Femur (tissue), 1 donor: ENCODE data around the gene ARHGAP15.
A peak's percentile ranks its signal among the peaks of the same experiment; 100 is the strongest.

Experiments
- DNase-seq: peaks from one replicate; pipeline ENCODE4 v3.0.0-alpha.2; 2017

Gene ARHGAP15

DNA sequence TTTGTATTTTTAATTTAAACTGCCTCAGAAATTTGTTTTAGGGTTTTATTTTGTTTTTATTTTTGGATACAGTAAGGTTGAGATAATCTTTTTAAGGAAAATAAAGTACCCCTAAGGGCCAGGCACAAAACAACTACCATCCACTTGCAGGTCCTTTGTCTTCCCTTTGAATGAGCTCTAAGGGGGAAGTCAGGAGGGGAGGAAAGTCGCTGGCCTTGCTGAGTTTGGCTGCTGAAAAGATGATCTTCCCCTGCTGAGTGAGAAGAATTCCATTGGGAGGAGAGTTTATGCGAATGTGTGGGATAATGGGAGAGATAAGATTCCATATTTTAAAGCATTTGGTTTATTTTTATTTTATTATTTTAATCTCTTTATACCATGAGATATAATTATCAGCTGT, 100.7 kb downstream of the ARHGAP15 start:
- DNase-seq: no peak

DNA sequence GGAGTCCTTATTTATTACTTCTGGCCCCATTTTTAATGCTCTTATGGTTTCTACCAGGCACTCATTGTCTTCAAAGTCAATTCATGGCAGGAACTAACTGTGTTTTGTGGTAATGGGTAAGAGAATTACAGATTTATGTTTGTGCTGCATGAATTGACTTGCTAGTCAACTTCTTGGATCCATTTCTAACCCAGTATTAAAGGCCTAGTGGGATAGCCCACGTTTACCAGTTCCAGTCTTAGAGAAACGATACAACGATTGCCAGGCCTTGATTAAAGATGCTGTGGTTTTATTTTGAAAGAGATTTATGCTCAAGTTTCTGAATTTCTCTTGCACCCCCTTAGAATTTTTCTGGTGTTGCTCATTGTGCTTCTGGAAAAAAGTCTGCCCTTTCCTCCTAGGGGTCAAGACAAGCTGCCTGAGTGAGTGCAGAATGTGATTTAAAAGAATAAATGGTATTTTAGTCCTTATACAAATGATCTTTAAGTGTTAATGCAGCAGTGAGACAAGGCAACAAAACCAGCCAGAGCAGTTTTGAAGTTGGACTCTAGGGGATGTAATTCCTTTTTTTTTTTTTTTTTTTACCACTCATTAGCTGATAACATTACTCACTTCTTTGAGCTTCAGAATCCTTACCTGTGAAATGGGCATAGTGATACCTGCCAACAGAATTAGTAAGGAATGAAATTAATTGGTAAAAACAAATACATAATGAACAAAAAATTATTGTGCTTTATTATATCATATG, 101.5 kb downstream of the ARHGAP15 start:
- DNase-seq: no peak

DNA sequence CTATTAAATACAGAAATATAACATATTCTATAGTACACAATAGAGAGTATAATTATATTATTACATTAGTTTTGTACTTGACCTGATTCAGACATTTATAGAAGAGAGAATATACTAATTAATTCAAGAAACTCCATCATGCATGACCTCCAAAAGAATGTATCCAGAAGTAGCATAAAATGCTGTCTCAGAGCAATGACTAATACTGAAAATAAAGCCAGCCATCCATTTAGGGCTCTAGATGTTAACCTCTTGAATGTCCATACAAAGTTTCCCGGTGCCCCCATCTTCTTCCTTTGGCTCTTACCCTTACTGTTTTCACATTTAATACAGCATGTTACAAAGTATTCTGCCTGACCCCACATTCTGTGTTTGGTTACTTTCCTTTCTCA, 102.0 kb downstream of the ARHGAP15 start:
- DNase-seq: no peak

DNA sequence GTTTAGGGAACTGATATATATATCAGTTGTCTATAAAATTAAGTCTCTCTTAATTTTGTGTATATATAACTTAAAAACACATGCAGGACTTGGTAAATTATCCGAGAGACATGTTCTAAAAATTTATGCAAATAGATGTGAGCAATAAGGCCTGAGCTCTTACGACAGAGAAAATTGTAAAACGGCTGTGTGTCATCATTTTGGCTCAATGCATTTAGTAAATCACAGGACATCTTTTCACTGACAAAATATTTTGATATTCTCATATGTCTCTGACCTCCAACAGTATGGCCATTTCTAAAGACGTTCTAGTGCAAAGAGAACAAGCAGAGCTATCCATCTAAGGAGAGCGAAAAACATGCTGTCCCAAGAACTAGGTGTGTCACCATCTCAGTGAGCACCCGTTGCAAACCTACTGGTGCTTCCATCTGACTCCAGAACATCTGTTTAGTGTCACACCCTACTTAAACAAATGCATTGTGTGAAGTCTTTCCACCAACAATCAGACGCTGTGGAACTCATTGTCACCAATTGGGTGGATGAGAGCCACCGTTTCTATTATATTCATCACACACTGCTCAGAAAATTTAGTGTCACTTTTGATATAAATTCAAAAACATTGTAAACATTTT, 108.0 kb downstream of the ARHGAP15 start:
- DNase-seq: no peak

DNA sequence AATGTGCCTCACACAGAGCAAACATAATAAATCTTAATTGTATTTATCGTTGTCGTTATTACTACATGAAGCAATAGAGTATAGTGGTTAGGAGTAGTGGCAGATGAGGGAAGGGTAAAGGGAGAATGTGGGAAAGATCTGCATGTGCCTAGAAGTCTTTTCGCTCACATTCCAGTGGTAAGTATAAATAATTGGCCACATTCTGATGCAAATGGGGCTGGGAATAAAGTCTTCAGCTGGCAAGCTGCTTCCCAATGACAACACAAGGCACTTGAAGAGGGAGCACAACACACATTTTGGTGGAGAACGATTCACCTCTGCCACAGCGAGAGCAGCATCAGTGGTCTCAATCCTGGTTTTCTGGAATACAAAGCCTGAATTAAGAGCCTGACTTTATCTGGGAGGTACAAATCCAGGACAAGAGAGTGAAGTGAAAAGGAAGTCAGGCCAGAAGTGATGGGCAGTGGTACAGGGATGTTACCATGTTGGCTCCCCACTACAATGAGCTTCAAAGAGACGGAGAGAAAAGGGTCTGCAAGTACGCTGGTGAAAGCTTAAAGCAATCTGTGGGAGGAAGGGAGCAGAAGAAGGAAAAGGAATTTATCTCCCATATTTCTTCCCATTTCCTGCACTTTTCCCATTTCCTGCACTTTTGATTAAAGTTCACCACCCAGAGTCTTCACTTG, 112.3 kb downstream of the ARHGAP15 start:
- DNase-seq: no peak

DNA sequence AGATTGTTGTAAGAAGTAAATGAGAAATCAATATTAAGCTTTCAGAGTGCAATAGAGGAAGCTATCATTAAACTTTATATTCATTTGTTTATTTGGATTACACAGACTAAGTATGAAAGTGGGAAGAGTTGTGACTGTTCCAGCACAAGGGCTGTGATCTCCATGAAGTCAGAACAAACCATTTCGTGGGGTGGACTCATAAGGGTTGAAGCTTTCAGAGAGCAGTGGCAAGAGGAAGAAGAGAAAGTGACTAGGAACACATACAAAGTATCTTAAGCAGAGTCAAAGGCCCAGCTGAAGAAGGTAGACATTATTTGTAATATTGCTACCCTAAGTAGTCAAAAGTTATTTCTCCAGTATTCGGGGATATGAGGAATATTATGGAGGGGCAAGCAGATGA, 117.0 kb downstream of the ARHGAP15 start:
- no peak for DNase-seq

DNA sequence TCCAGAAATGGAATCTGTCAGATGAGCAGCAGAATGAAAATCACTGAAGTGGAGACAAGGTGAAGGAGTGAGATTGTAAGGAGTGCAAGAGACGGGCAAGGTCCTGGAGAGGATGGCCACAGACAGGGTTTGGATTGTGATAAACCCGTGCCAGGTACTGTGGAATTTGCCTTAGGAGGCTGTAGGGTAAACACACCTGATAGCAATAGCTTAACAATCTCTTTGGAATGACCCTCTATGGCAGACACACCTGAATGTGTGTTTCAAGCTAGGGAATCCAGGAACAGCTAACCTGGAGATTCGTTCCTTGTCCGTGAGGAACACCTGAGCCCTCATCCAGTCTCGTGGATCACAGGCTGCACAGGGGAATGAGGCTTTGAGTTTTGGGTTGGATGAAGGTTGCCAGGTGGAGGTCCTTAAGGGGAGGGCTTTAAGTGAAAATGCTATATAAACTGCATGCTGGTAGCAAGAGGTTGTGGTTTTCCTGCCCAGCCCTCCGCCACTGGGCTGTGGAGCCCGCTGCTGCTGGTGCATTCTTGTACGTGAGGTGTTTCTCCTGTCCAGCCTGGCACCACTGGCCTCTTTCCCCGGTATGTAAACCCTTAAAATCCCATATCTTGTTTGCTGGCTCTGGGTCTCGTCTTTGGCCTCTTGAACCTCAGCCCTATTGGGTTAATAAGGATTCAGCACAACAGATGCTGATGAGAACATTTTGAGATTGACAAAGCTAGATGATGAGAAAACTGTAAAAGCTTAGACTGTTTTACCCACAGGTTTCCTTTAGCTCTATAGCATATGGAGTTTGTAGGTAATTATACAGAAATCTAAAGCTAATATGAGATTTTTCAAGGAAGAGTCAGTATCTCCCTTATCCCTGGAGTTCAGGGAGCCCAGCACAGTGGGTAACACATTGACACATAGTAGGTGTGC, 117.9 kb downstream of the ARHGAP15 start:
- no peak for DNase-seq

DNA sequence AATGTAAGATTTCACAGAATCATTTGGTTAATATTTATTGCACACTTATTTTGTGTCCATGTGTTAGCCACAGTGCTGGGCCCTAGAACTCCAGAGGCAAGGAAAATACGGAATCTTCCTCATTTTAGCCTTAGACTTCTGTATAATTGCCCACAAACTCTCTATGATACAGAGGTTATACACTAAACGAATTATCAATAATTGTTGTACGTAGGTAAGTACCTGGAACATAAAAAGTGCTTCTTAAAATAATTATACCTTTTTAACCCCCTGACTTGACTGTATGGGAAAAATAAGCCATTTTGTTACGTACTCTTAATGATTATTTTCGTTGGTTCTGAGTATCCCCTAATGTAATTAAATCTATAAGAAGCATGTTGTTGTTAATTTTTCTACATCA, 119.4 kb downstream of the ARHGAP15 start:
- no peak for DNase-seq

DNA sequence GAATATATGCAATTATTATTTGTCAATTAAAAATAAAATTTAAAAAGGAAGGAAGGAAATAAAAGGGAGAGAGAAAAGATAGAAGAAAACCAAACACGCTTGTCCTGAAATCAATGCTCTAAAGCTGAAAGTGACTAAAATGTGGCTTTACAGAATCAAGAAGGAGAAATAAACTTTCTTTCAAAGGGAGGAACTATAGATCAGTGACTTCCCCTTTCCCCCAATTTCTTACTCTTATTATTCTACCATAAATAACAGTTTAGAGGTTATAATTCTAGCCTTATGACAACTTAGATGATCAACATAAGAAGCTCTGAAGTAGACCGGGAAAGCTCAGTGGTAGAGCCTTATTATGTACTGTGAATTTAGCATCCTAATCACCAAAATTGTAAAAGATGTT, 122.5 kb downstream of the ARHGAP15 start:
- no peak for DNase-seq

DNA sequence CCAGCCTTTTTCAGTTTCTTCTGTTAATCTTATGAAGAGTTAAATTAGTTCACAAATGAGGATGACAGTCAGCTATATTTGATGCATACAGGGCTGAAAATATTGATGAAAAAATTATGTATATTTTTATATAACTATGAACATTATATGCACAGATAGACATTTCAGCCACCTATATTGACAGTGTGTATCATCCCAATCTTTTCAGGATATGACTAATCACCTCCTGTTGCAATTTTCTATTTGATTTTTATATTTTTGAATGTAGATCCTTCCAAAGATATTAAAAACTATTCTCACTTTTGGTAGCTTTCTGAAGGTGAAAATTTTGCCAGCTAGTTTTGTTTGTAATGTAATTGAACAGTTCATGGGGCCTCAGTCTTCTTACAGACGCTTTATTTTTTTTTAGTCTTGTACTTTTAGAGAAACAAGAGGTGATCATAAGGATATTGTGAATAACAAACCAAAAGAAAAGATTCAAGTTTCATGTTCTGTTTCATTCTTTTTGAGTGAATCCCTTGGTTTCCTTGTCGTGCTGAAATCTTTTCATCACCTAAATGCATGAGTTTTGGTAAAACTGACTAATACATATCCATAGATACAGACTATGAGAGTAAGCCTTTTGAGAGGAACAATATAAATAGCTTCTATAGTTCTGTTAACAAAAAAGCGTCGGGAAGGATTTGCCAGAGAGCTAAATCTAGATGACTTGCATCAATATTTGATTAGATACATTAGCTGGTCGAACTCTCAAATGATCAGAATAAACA, 123.1 kb downstream of the ARHGAP15 start:
- no peak for DNase-seq

DNA sequence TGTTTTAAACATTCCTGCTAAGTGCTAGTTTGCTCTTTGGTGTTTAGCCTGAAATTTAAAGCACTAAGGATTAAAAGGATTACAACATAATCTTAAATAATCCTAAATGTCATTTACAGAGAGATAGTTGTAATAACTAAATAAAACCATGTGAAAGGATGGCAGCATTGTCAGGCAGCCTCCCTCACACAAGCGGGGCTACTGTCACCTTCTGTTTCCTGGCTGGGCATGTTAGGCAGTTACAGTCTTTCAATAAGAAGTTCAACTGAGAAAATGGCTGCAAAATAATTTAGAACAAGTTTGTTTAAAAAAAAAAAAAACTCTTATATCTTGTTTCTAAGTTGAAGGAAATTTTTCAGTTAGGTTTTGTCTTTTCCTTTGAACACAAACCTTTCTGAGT, 124.9 kb downstream of the ARHGAP15 start:
- no peak for DNase-seq

DNA sequence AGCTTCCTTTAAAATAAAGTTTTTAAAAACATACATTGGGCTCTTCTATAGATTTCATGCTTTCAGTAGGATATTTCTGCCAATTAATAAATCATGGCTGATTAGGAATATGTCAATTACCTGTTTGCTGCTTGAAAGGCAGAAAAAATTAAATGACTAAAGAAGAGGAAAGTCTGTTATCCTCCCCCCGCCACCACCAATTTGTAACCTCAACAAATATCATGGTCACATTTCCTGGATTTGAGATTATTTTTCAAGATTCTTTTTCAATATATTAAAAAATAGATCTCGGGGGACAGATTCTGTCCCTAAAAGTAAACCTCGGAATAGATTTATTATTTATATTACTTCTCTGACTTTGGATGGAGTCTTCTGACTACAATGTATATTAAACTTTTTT, 125.9 kb downstream of the ARHGAP15 start:
- no peak for DNase-seq

DNA sequence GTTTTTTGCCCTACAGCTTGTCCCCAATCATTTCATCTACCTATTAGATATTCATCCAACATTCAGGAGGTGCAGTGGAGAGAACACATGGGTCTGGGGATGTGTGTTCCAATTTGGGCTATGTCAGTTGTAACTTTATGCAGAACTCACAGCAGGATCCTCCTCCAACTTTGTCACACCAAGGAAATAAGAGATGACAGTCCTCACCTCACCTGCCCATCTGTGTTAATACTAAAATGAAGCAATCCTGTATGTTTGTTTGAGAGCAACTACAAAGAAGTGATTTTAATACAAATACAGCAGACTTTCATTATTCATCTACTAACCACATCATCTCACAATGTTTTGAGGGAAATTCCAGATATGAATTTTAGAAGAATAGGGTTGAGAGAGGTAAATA, 126.7 kb downstream of the ARHGAP15 start:
- no peak for DNase-seq

DNA sequence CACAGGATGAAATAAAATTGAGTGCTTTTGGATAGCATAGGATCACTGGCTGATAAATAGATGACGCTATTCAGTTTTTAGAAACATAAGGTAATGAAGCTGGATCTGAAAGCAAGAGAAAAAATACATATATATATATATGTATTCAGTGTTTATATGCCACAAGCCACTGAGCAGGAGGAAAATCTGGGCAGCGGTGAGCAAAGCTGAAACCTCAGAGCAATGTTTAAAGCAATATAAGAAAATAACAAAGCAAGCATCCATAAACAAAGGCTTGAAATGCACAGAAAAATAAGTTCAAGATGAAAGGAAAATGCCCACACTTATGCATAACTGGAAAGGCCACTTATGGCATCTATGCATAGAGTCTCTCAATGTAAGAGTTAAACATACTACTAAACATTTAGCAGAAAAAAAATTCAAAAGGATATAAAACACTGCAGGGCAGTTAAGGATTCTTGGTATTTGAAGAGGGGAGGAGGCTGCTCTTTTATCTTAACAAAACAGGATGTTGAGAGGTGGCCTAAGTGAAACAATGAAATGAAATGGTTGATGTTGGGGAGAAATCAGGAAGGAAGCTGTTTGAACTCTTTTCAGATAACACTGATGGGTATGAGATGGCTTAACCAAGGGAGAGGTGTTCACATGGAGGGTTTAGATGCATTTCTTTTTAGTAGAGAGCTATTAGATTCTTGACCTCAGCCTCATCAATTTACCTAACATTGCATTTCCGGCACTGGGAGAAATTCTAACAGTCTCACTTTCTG, 129.1 kb downstream of the ARHGAP15 start:
- no peak for DNase-seq

DNA sequence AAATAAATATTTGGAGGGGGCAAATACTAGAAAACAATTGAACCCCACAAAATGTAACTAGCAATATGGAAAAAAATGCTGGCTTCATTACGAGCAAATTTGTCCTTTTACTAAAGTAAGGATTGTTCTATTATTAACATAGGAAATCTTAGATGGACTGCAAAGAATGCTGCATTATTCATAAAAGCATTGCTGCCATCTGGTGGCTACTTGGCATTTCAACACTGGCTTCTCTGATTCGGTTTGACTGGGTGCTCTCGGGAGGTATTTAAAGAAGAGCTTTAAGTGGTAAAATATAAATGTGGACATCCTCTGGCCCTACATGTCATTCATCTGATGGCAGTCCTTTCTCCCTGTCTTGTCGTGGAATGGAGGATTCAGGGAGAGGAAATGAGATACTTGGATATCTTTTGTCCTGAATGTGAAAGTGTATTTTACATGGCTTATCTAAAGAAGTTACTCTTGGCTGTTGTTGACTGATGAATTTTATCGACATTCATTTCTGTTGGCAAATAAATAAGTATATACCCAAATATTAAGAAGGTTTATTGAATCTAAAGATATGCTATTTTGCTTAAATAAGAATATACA, 130.2 kb downstream of the ARHGAP15 start:
- peak; percentile 71 for DNase-seq

DNA sequence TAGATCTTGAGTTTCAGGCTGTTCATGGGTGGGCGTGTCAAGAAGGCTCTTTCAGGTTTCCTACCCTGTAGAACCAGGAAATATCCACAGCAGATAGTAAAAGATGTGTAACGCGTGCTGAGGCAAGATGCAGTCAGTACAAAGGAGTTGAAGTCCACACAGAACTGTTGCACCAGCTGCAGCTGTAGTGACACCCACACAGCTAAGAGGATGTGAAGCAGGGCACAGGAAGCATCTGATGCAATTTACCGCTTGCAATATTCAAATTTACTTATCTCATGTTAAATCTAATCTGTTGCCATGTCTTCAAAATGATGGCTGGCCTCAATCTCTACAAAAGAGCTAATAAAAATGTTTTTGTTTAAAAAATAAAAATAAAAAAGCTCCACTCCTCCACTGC, 132.8 kb downstream of the ARHGAP15 start:
- DNase-seq: peak; percentile 44

DNA sequence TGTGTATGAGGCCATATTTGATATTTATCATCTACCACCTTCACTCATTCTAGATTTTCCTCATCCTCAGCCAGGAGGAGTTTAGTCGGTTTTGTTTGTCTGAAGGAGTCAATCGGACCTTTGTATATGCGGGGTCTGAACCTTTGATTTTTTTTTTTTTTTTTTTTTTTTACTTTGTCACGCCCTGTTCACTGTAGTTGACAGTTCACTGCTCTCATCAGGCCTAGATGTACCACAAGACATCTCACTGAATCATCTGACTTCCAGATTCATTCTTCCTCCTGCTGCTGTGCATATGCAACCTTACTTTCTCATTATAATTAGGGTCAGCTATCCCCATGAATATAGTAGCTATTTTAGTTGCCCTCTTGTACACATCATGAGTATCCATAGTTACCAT, 133.2 kb downstream of the ARHGAP15 start:
- DNase-seq: no peak

DNA sequence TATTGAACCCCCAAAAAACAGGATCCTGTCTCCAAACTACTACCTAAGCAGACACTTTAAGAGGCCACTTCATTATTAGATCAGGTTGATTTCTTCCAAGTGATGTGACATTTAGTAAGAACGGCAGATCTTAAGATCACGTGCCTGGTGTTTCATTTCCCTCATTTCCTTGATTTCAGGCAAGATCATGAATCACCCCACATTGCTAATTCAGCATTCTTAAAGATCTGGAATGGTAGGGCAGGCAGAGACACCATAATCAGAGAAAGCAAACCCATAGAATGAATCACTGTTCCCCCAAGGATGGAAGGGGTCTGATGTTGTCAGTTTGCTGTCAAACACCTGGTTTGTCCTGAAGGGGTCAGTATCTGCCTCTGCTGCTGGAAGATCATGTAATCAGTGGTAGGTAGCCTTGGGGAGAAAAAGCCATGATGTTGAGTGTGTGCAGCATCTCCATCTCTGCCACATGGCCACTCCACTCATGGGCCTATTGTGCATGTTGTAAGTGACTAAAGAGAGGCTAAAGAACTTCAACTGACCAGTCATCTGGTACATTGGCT, 133.9 kb downstream of the ARHGAP15 start:
- DNase-seq: no peak

DNA sequence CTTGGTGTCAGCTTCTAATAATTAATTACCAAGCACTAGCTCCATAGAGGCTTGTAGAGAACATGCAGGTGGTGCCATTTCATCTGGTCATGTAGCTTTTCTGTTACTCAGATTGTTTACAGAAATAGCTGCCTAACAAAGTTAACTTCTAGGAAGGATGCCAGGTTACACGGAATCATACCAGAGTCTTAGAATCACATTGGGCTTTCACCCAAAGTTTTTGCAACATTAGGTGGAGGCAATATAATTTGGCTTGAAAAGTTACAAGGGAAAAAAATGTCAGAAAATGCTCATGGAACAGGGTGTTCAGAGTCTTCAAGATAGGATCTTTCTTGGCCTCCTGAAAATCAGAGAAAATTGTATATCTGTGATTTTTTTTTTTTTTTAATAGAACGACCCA, 135.6 kb downstream of the ARHGAP15 start:
- no peak for DNase-seq

DNA sequence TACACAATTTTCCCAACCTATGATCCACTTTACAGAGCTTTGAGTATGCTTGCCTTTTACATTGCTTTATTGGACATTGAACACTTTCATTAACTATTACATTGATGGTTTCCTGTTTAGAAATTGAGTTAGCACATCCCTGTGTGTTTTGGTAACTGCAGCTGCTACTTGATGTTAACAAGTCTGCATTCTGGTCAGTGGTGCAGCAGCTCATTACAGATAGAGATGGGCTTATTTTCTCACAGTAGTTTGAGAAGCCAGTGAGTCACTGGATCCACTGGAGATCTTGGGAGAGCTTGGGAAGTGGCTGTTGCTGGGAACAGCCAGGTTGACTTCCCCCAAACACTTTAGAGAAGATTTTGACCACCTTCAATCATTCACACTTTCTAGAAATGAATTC, 150.5 kb downstream of the ARHGAP15 start:
- DNase-seq: no peak
